IPS DF 6.9 (cell line): ENCODE results near the gene SMCP.

Experiments
- DNase-seq: peaks from one replicate; pipeline ENCODE4 v3.0.0-alpha.2; 2013; ENCODE audit warnings: low read depth, low spot score
- H3K27ac ChIP-seq: one replicate; pipeline ENCODE4 v1.5.1; 2013; ENCODE audit warnings: low read length, control low read depth
- H3K27me3 ChIP-seq: 2 replicates; pipeline ENCODE4 v1.6.1; 2013; ENCODE audit warnings: mild to moderate bottlenecking, low read length; ENCODE audit not compliant: control insufficient read depth, insufficient read depth
- H3K36me3 ChIP-seq: 2 replicates; pipeline ENCODE4 v1.6.1; 2013; ENCODE audit warnings: low read length; ENCODE audit not compliant: control insufficient read depth, insufficient read depth
- H3K4me1 ChIP-seq: 2 replicates; pipeline ENCODE4 v1.6.1; 2013; ENCODE audit warnings: low read length; ENCODE audit not compliant: control insufficient read depth, insufficient read depth
- H3K4me3 ChIP-seq: 2 replicates; pipeline ENCODE4 v1.5.1; 2013; ENCODE audit warnings: mild to moderate bottlenecking, low read length
- H3K9me3 ChIP-seq: 2 replicates; pipeline ENCODE4 v1.6.1; 2013; ENCODE audit warnings: low read length, inconsistent platforms; ENCODE audit not compliant: control insufficient read depth, insufficient read depth
- WGBS: extraction: QIAGEN DNeasy Blood & Tissue Kit; methylation state at CpG from one replicate; pipeline ENCODE4 v1.1.7; 2013; ENCODE audit warnings: mixed read lengths, missing lambda C conversion rate; ENCODE audit not compliant: insufficient read length, insufficient coverage; 5-methylcytosine and 5-hydroxymethylcytosine counted together

The SMCP gene

DNA sequence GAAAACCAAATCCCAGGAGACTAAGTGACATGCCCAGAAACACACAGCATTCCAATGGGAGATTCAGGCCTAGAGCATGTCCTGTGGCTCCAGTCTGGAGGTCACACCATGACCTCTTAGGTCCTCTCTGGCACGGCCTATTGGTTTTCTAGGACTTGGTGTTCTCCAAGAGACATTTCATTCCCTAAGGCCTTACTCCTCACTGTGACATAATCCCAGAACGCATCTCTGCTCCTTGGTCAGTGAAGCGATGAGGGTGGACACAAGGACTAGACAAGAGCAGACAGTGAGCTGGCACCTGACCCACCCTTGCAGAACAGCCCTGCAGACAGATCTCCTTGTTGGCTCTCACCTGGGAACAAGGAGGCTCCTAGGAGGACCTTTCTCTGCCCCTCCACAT lies 31.1 kb downstream of the SMCP start:
- Histone ChIP-seq H3K4me1 (no peaks in the 10 kb centered on the region), H3K4me3 (no peak overlapping the region), H3K27ac (no peak overlapping the region), H3K9me3 (no peaks in the 10 kb centered on the region), H3K36me3 (no peaks in the 10 kb centered on the region), H3K27me3 (no peaks in the 10 kb centered on the region)
- DNase-seq: no peak
- WGBS: no CpG with 5 or more reads among the region's 3 CpGs

DNA sequence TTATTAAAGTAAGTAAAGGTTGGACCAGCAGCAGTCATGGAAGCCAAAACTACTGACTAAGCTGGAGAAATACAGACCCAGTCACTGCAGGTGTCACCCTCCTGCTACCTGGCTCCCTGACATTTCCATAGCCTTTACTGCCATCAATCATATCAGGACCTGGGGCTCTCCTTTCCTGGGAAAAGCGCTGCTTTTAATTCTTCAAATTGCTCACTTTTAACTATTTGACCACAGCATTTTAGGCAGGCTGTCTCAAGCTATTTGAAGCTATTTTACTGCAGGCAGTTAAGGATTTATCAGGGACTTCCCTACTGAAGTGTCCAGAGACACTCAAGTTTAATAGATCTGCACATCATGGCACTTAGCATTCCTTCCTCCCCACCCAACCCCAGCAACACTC lies 34.3 kb downstream of the SMCP start:
- Histone ChIP-seq H3K27ac (no peak overlapping the region), H3K9me3 (no peaks in the 10 kb centered on the region), H3K4me1 (no peaks in the 10 kb centered on the region), H3K4me3 (no peak overlapping the region), H3K36me3 (no peaks in the 10 kb centered on the region), H3K27me3 (no peaks in the 10 kb centered on the region)
- no peak for DNase-seq
- WGBS: no CpG with 5 or more reads among the region's 1 CpG

DNA sequence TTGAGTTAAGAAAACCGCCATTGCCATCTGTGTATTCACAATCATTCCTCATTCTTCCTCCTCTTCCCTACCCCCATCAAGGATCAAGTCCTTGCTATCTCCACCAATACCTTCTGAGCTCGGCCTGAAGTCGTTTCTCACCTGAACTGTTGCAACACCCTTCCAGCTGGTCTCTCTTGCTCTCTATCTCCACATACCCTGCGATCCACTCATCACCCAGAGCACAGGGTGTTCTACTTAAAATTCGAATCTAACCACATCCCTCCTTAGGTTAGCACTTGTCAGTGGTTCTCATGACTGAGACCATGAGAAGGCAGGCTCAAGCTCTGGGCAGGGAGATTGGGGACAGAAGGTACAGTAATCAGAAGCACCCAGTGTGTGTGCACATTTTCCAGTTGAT lies 34.8 kb downstream of the SMCP start:
- H3K4me1 ChIP-seq: no peaks in the 10 kb centered on the region
- H3K36me3 ChIP-seq: no peaks in the 10 kb centered on the region
- H3K4me3 ChIP-seq: no peak overlapping the region
- H3K9me3 ChIP-seq: no peaks in the 10 kb centered on the region
- H3K27me3 ChIP-seq: no peaks in the 10 kb centered on the region
- WGBS: no CpG with 5 or more reads among the region's 5 CpGs
- DNase-seq: no peak
- no peak overlapping the region for H3K27ac ChIP-seq

DNA sequence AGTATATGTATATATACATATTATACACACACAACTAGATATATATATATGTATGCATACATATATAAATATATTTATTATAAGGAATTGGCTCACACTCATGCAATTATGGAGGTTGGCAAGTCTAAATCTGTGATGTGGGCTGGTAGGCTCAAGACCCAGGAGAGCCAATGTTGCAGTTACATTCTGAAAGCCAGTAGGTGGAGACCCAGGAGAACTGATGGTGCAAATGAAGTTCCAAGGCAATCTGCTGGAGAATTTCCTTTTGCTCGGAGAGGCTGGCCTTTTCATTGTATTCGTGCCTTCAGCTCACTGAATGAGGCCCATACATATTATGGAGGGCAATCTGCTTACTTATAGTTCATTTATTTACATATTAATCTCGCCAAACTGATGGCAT lies 39.7 kb downstream of the SMCP start:
- Histone ChIP-seq H3K27ac (no peak overlapping the region), H3K4me3 (no peak overlapping the region), H3K36me3 (no peaks in the 10 kb centered on the region), H3K27me3 (no peaks in the 10 kb centered on the region), H3K4me1 (no peaks in the 10 kb centered on the region), H3K9me3 (no peaks in the 10 kb centered on the region)
- no peak for DNase-seq
- no CpG with 5 or more reads among the region's 3 CpGs for WGBS

DNA sequence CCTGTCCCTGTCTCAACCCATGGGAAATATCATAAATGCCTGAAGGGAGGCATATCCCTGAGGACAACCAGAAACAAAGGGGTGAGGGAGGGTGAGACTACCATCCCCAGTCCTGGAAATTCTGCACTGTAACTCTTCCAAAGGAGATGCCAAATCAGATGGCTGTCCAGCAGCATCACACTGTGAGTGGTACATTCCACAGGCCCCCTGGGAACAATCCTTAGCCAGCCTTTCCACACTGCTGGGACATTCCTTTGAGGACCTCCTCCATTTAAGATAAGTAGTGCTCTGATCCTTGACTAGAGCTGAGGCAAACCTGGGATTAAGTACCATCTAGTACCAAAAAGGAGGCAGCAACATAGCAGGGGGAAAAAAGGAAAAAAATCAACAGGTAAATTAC lies 40.9 kb downstream of the SMCP start:
- H3K36me3 ChIP-seq: no peaks in the 10 kb centered on the region
- DNase-seq: no peak
- no peaks in the 10 kb centered on the region for H3K27me3 ChIP-seq
- no peak overlapping the region for H3K4me3 ChIP-seq
- H3K4me1 ChIP-seq: no peaks in the 10 kb centered on the region
- H3K9me3 ChIP-seq: no peaks in the 10 kb centered on the region
- no peak overlapping the region for H3K27ac ChIP-seq

DNA sequence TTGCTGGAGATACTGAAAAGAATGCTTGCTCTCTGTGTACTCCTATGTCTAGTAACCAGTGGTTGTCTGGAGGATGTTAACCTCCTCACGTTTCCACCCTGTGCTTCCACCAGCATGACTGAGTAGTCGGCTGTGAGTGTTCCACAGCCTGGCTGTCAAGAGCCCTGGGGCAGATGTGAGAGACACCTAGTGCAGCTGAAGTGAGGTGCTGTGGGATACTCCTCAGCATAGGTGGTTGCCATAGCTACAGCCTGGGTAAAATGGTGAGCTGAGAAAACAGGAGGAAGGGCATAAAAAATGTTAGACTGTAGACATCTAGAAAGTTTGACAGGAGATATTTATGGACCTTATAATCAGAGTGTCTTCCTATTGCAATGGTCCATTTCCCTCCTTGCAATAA lies 46.1 kb downstream of the SMCP start:
- no peak for DNase-seq
- Histone ChIP-seq H3K4me1 (no peaks in the 10 kb centered on the region), H3K4me3 (no peak overlapping the region), H3K27ac (no peak overlapping the region), H3K27me3 (no peaks in the 10 kb centered on the region), H3K9me3 (peaks cover 2% of the 10 kb centered on the region; the same call in 1 of the 2 replicates), H3K36me3 (no peaks in the 10 kb centered on the region)
- WGBS: no CpG with 5 or more reads among the region's 2 CpGs

DNA sequence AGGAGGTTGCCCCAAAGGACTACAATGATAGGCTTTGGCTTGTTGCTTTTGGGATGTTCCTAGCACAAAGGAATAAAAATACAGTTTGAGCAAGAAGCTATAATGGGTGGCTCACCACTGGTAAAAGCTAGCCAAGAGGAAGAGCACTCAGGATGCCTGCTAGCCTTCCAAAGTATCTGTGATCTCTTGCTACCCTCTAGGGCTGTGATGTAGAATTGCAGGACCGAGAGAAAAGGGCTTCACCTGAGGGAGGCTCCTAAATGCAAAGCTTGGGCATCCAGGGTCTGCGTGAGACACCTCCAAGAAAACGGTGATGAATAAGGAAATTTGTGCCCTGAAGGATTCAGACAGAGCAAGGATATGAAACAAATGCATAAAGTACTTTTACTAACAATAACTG lies 48.0 kb downstream of the SMCP start:
- Histone ChIP-seq H3K9me3 (peaks cover 2% of the 10 kb centered on the region; the same call in 1 of the 2 replicates), H3K27ac (no peak overlapping the region), H3K4me1 (no peaks in the 10 kb centered on the region), H3K36me3 (no peaks in the 10 kb centered on the region), H3K27me3 (no peaks in the 10 kb centered on the region), H3K4me3 (no peak overlapping the region)
- WGBS: no CpG with 5 or more reads among the region's 3 CpGs
- DNase-seq: no peak

DNA sequence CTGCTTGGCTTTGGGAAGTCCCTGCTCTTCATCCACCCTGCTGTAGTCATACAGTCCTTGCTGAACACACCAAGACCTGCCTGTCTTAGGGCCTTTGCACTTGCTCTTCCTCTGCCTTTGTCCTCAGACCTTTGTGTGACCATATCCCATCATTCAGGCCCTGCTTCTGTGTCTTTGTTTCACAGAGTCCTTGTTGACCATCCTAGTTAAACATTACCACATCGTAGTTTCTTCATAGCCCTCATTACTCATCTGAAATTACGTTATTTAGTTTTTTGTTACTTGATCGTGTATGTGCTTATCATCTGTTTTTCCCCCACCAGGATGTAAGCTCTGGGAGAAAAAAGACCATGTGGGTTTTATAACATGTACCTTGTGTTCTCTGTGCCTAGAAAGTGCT lies 50.5 kb downstream of the SMCP start:
- no peak overlapping the region for H3K4me3 ChIP-seq
- peaks cover 2% of the 10 kb centered on the region; the same call in 1 of the 2 replicates for H3K9me3 ChIP-seq
- DNase-seq: no peak
- H3K27me3 ChIP-seq: no peaks in the 10 kb centered on the region
- H3K36me3 ChIP-seq: no peaks in the 10 kb centered on the region
- no peaks in the 10 kb centered on the region for H3K4me1 ChIP-seq
- no peak overlapping the region for H3K27ac ChIP-seq
- no CpG with 5 or more reads among the region's 3 CpGs for WGBS

DNA sequence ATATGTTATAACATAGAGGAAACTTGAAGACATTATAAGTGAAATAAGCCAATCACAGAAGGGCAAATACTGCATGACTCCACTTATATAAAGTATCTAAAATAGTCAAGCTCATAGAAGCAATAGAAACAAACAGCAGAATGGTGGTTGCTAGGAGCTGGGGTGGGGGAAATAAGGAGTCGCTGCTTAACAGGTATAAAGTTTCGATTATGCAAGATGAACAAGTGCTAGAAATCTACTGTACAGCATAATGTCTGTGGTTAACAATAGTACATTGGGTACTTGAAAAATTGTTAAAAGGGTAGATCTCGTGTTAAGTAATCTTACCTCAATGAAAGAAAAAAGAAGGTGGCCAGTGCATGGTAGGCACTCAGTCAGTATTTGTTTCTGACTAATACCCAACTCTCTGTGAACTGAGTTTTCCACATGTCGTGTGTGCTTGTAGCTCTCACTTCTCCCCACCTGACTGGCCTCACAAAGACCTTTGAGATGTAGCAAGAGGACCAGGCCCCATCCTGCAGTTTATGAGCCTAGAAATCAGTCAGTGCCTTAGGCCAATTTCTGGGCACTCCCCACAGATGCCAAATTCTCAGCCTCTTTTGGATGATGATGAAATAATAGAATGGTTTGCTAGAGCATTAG lies 54.2 kb downstream of the SMCP start:
- H3K9me3 ChIP-seq: no peaks in the 10 kb centered on the region
- no peak overlapping the region for H3K27ac ChIP-seq
- no peaks in the 10 kb centered on the region for H3K36me3 ChIP-seq
- DNase-seq: no peak
- no peaks in the 10 kb centered on the region for H3K27me3 ChIP-seq
- H3K4me1 ChIP-seq: no peaks in the 10 kb centered on the region; the same call in 1 of the 2 replicates
- no peak overlapping the region for H3K4me3 ChIP-seq
- WGBS: no CpG with 5 or more reads among the region's 4 CpGs

DNA sequence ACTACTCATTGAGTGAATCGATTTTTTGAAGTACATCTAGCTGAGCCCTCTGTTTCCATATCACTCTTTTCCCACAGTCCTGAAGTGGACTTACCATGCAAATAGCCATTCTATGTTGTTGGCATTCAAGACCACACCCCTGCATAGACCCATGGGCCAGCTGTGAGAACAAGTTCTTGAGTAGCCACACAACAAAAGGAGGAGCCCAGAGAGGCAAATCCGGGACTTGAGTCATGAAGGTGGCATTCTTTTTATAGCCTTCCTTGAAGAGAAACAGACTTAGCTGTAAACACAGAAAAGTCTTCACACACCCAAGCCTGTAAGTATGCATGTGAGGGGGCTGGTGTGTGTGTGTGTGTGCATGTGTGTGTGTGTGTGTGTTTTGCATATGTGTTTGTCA lies 55.1 kb downstream of the SMCP start:
- no peaks in the 10 kb centered on the region; the same call in 1 of the 2 replicates for H3K4me1 ChIP-seq
- no peaks in the 10 kb centered on the region for H3K27me3 ChIP-seq
- no CpG with 5 or more reads among the region's 2 CpGs for WGBS
- no peaks in the 10 kb centered on the region for H3K36me3 ChIP-seq
- no peaks in the 10 kb centered on the region for H3K9me3 ChIP-seq
- no peak overlapping the region for H3K4me3 ChIP-seq
- no peak overlapping the region for H3K27ac ChIP-seq
- no peak for DNase-seq
